Endothelial cell (in vitro differentiated cells): ENCODE data around the gene CACNA1C. TPM values are rescaled to one million over a fixed set of nuclear protein-coding genes. Genes with fewer than 3 reads are reported as not detected.

Source experiments
- DNase-seq: peaks from one replicate; pipeline ENCODE4 v3.0.0; 2021; ENCODE audit warnings: low spot score
- H3K27ac Mint-ChIP-seq: one replicate; pipeline ENCODE4 v1.8.0; 2021; ENCODE audit warnings: mixed read lengths, inconsistent platforms; ENCODE audit not compliant: unreplicated experiment
- H3K27me3 Mint-ChIP-seq: one replicate; pipeline ENCODE4 v1.8.0; 2021; ENCODE audit warnings: mild to moderate bottlenecking, moderate library complexity, mixed read lengths, inconsistent platforms; ENCODE audit not compliant: unreplicated experiment
- H3K36me3 Mint-ChIP-seq: one replicate; pipeline ENCODE4 v1.8.0; 2021; ENCODE audit warnings: mild to moderate bottlenecking, low read depth, mixed read lengths, inconsistent platforms; ENCODE audit not compliant: unreplicated experiment
- H3K4me1 Mint-ChIP-seq: one replicate; pipeline ENCODE4 v1.8.0; 2021; ENCODE audit warnings: mild to moderate bottlenecking, mixed read lengths, inconsistent platforms; ENCODE audit not compliant: unreplicated experiment
- H3K4me3 Mint-ChIP-seq: one replicate; pipeline ENCODE4 v1.8.0; 2021; ENCODE audit warnings: mild to moderate bottlenecking, mixed read lengths, inconsistent platforms; ENCODE audit not compliant: unreplicated experiment
- H3K9me3 Mint-ChIP-seq: one replicate; pipeline ENCODE4 v1.8.0; 2021; ENCODE audit warnings: mixed read lengths, inconsistent platforms; ENCODE audit not compliant: unreplicated experiment
- total RNA-seq: library from RNA; stranded (reverse); fragmentation: NEBNext Ultra II Directional; extraction: Animal tissue kit (Norgen Biotek cat#: 25700); gene quantifications from one replicate; pipeline ENCODE4 v1.2.1, GENCODE V29; 2021; ENCODE audit not compliant: unreplicated experiment
- TF ChIP-seq, protein P1 (sequence below): fragments of 200-600 bp; sonication (generic); IDR thresholded peaks from one replicate; pipeline ENCODE4 v1.5.0; 2021; ENCODE audit warnings: antibody characterized with exemption; ENCODE audit not compliant: unreplicated experiment

Gene CACNA1C
- total RNA-seq, 1 donor from 2014 or later = 11.1 TPM

GRCh38 chr12:2610358-2610757 lies 557.6 kb downstream of the CACNA1C start:
- Mint-ChIP-seq H3K36me3 (peaks cover 45% of the 10 kb centered on the region), H3K4me3 (peak overlapping the region; percentile 42), H3K27ac (no peak overlapping the region), H3K27me3 (peaks cover 5% of the 10 kb centered on the region), H3K9me3 (no peaks in the 10 kb centered on the region), H3K4me1 (peaks cover 36% of the 10 kb centered on the region)
- TF ChIP-seq, protein P1, sequence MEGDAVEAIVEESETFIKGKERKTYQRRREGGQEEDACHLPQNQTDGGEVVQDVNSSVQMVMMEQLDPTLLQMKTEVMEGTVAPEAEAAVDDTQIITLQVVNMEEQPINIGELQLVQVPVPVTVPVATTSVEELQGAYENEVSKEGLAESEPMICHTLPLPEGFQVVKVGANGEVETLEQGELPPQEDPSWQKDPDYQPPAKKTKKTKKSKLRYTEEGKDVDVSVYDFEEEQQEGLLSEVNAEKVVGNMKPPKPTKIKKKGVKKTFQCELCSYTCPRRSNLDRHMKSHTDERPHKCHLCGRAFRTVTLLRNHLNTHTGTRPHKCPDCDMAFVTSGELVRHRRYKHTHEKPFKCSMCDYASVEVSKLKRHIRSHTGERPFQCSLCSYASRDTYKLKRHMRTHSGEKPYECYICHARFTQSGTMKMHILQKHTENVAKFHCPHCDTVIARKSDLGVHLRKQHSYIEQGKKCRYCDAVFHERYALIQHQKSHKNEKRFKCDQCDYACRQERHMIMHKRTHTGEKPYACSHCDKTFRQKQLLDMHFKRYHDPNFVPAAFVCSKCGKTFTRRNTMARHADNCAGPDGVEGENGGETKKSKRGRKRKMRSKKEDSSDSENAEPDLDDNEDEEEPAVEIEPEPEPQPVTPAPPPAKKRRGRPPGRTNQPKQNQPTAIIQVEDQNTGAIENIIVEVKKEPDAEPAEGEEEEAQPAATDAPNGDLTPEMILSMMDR = no peak
- no peak for DNase-seq

GRCh38 chr12:2613326-2614073 lies 560.7 kb downstream of the CACNA1C start:
- no peak for DNase-seq
- no peak overlapping the region for H3K27ac Mint-ChIP-seq
- no peaks in the 10 kb centered on the region for H3K9me3 Mint-ChIP-seq
- no peak overlapping the region for H3K4me3 Mint-ChIP-seq
- H3K36me3 Mint-ChIP-seq = peaks cover 39% of the 10 kb centered on the region
- TF ChIP-seq, protein P1 = no peak
- peaks cover 3% of the 10 kb centered on the region for H3K27me3 Mint-ChIP-seq
- H3K4me1 Mint-ChIP-seq = peaks cover 38% of the 10 kb centered on the region

DNA sequence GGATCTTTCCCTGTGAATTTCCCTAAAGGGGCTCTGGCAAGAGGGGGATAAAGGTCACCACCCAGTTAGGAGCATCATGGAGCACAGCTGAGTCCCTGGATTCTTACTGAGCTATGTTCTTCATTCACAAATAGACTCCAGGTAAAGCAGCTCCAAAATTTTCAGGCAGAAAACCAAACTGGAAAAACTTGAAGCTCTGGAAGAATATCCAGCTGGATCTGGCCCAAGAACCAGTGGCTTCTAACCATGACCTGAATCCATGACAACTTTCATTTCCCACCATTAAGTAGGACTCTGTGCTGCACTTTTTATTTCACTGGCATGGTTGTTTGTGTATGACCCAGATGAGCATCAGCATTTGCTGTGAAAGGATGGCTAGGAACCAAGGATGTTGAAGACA lies 561.6 kb downstream of the CACNA1C start:
- Mint-ChIP-seq H3K4me3 (no peak overlapping the region), H3K4me1 (peaks cover 45% of the 10 kb centered on the region), H3K36me3 (peaks cover 31% of the 10 kb centered on the region), H3K9me3 (no peaks in the 10 kb centered on the region), H3K27me3 (peaks cover 5% of the 10 kb centered on the region), H3K27ac (no peak overlapping the region)
- DNase-seq = no peak
- TF ChIP-seq, protein P1 = no peak

GRCh38 chr12:2615665-2616402 lies 563.0 kb downstream of the CACNA1C start:
- TF ChIP-seq, protein P1 = no peak
- Mint-ChIP-seq H3K27me3 (peaks cover 4% of the 10 kb centered on the region), H3K36me3 (peaks cover 17% of the 10 kb centered on the region), H3K27ac (no peak overlapping the region), H3K4me1 (peaks cover 49% of the 10 kb centered on the region), H3K9me3 (no peaks in the 10 kb centered on the region), H3K4me3 (no peak overlapping the region)
- no peak for DNase-seq

- Mint-ChIP-seq H3K4me3 (no peak overlapping the region), H3K27ac (no peak overlapping the region), H3K27me3 (peaks cover 4% of the 10 kb centered on the region), H3K4me1 (peaks cover 50% of the 10 kb centered on the region), H3K9me3 (no peaks in the 10 kb centered on the region), H3K36me3 (peaks cover 11% of the 10 kb centered on the region)
- TF ChIP-seq, protein P1 = no peak
- no peak for DNase-seq
Observed at GRCh38 chr12:2616763-2617162, 564.0 kb downstream of the CACNA1C start.
